ENCODE measurements around the gene MYO3B. TPM values are rescaled to one million over a fixed set of nuclear protein-coding genes. Genes with fewer than 3 reads are reported as not detected.

MYO3B gene
- total and polyA plus RNA-seq, 2 experiments from 2014 or later: 0.11 TPM; not detected in 1

GRCh38 chr2:170463206-170463537, 285.2 kb downstream of the MYO3B start:
- TF ChIP-seq EZH2phosphoT487 (IDR thresholded peaks at IDR 0.05; ENCODE audit: insufficient read depth, low read depth) (no peak), EZH2 (IDR thresholded peaks at IDR 0.05; ENCODE audit: insufficient read depth, poor library complexity, severe bottlenecking) (no peak)
- H3K9me2 ChIP-seq (ENCODE audit: insufficient read depth): no peaks in the 10 kb centered on the region
- H3K9ac ChIP-seq: no peak overlapping the region
- H3K79me2 ChIP-seq (ENCODE audit: insufficient read depth): no peaks in the 10 kb centered on the region
- H3F3A ChIP-seq (ENCODE audit: insufficient read depth): no peaks in the 10 kb centered on the region
- DNase-seq: no peak
- H3K4me1 ChIP-seq (ENCODE audit: insufficient read depth): no peaks in the 10 kb centered on the region
- in situ Hi-C loops (cut with MboI): no loop called here
- H4K20me1 ChIP-seq (ENCODE audit: insufficient read depth): no peaks in the 10 kb centered on the region
- H3K27ac ChIP-seq: no peak overlapping the region
- no peak overlapping the region for H2AFZ ChIP-seq
- WGBS, 2 experiments (ENCODE audit: low coverage in 1 of 2, low lambda C conversion rate in 2 of 2, missing lambda C conversion rate in 2 of 2): 61 to 63% methylated on average over 4 of the region's 4 CpGs
- H3K9me3 ChIP-seq (ENCODE audit: low read depth): no peaks in the 10 kb centered on the region
- no peak overlapping the region for H3K4me3 ChIP-seq
- no peaks in the 10 kb centered on the region for H3K36me3 ChIP-seq (ENCODE audit: low read depth)
- no peak overlapping the region for H3K4me2 ChIP-seq (ENCODE audit: unreplicated experiment)
- H3K27me3 ChIP-seq (replicated peaks; ENCODE audit: insufficient read depth): no peaks in the 10 kb centered on the region

DNA sequence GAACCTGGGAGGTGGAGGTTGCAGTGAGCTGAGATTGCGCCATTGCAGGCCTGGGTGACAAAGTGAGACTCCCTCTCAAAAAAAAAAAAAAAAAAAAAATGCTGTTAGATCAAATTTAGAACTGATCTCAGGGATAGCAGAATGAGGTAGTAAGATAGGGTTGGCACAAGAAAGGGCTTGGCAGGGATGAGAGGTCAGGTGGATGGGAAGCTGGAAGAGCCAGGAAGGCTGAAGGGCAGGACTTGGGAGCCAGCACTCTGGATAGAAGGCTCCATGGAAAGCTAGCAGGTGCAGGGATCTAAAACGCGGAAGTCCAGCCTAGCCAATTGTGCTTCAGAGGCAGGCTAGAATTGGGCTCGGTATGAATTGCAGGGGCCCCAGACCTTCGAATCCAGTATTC, 286.3 kb downstream of the MYO3B start:
- no peaks in the 10 kb centered on the region for H3K27me3 ChIP-seq (replicated peaks; ENCODE audit: insufficient read depth)
- TF ChIP-seq EZH2 (IDR thresholded peaks at IDR 0.05; ENCODE audit: insufficient read depth, poor library complexity, severe bottlenecking) (no peak), EZH2phosphoT487 (IDR thresholded peaks at IDR 0.05; ENCODE audit: insufficient read depth, low read depth) (no peak)
- WGBS, 2 experiments (ENCODE audit: low coverage in 1 of 2, low lambda C conversion rate in 2 of 2, missing lambda C conversion rate in 2 of 2): 80 to 82% methylated on average over 5 of the region's 5 CpGs
- no peak overlapping the region for H3K4me3 ChIP-seq
- no peak overlapping the region for H3K4me2 ChIP-seq (ENCODE audit: unreplicated experiment)
- no peaks in the 10 kb centered on the region for H3K79me2 ChIP-seq (ENCODE audit: insufficient read depth)
- no peak overlapping the region for H3K27ac ChIP-seq
- no peaks in the 10 kb centered on the region for H3K4me1 ChIP-seq (ENCODE audit: insufficient read depth)
- no peaks in the 10 kb centered on the region for H4K20me1 ChIP-seq (ENCODE audit: insufficient read depth)
- H3K9me3 ChIP-seq (ENCODE audit: low read depth): no peaks in the 10 kb centered on the region
- H3K9me2 ChIP-seq (ENCODE audit: insufficient read depth): no peaks in the 10 kb centered on the region
- in situ Hi-C loops (cut with MboI): no loop called here
- no peak for DNase-seq
- no peak overlapping the region for H2AFZ ChIP-seq
- no peaks in the 10 kb centered on the region for H3K36me3 ChIP-seq (ENCODE audit: low read depth)
- no peak overlapping the region for H3K9ac ChIP-seq
- no peaks in the 10 kb centered on the region for H3F3A ChIP-seq (ENCODE audit: insufficient read depth)

DNA sequence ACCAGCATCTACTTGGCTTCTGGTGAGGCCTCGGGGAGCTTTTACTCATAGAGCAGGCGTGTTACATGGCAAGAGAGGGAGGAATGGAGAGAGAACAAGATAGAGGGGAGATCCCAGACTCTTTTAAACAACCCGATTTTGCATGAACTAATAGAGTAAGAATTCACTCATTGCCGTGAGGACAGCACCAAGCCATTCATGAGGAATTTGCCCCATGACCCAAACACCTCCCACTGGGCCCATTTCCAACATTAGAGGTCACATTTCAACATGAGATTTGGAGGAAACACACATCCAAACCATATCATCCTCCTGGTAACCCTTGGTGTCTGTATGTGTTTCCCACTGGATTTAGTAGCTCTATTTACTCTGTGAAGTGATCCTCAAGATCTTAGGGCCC, 287.3 kb downstream of the MYO3B start:
- no peak overlapping the region for H2AFZ ChIP-seq
- no peaks in the 10 kb centered on the region for H3K27me3 ChIP-seq (replicated peaks; ENCODE audit: insufficient read depth)
- no peak overlapping the region for H3K27ac ChIP-seq
- H3K4me1 ChIP-seq (ENCODE audit: insufficient read depth): no peaks in the 10 kb centered on the region
- no peaks in the 10 kb centered on the region for H3F3A ChIP-seq (ENCODE audit: insufficient read depth)
- WGBS, 2 experiments (ENCODE audit: low coverage in 1 of 2, low lambda C conversion rate in 2 of 2, missing lambda C conversion rate in 2 of 2): 27 to 28% methylated on average over 4 of the region's 4 CpGs
- no peaks in the 10 kb centered on the region for H3K79me2 ChIP-seq (ENCODE audit: insufficient read depth)
- no peak for DNase-seq
- H3K36me3 ChIP-seq (ENCODE audit: low read depth): no peaks in the 10 kb centered on the region
- no peak overlapping the region for H3K9ac ChIP-seq
- TF ChIP-seq EZH2 (IDR thresholded peaks at IDR 0.05; ENCODE audit: insufficient read depth, poor library complexity, severe bottlenecking) (no peak), EZH2phosphoT487 (IDR thresholded peaks at IDR 0.05; ENCODE audit: insufficient read depth, low read depth) (no peak)
- in situ Hi-C loops (cut with MboI): no loop called here
- H3K4me3 ChIP-seq: no peak overlapping the region
- H3K9me2 ChIP-seq (ENCODE audit: insufficient read depth): no peaks in the 10 kb centered on the region
- no peak overlapping the region for H3K4me2 ChIP-seq (ENCODE audit: unreplicated experiment)
- no peaks in the 10 kb centered on the region for H4K20me1 ChIP-seq (ENCODE audit: insufficient read depth)
- H3K9me3 ChIP-seq (ENCODE audit: low read depth): no peaks in the 10 kb centered on the region

DNA sequence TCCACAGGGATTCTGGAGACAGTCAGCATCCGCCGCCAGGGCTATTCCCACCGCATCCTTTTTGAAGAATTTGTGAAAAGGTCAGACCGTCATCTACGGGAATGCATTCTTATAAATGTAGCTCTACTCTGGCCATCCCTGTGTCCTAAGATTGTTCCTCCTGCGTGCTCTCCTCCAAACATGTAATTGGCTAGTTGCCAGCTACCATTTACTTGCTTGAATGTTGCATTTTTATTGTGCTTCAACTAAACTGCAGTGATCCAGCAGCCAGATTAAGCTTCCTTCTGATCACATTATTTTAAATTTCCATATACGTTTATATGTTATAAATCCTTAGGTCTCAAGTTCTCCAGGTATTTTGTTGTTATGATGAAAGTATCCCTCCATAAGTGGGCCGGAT, 288.7 kb downstream of the MYO3B start:
- in situ Hi-C loops (cut with MboI): no loop called here
- Histone ChIP-seq H4K20me1 (ENCODE audit: insufficient read depth) (no peaks in the 10 kb centered on the region), H2AFZ (no peak overlapping the region), H3K4me1 (ENCODE audit: insufficient read depth) (no peaks in the 10 kb centered on the region), H3K27ac (no peak overlapping the region), H3K4me3 (no peak overlapping the region), H3K9me3 (ENCODE audit: low read depth) (no peaks in the 10 kb centered on the region), H3K9ac (no peak overlapping the region), H3K9me2 (ENCODE audit: insufficient read depth) (no peaks in the 10 kb centered on the region), H3F3A (ENCODE audit: insufficient read depth) (no peaks in the 10 kb centered on the region), H3K79me2 (ENCODE audit: insufficient read depth) (no peaks in the 10 kb centered on the region), H3K4me2 (ENCODE audit: unreplicated experiment) (no peak overlapping the region), H3K27me3 (replicated peaks; ENCODE audit: insufficient read depth) (no peaks in the 10 kb centered on the region), H3K36me3 (ENCODE audit: low read depth) (no peaks in the 10 kb centered on the region)
- 80 to 81% methylated on average over 8 of the region's 8 CpGs for WGBS, 2 experiments (ENCODE audit: low coverage in 1 of 2, low lambda C conversion rate in 2 of 2, missing lambda C conversion rate in 2 of 2)
- no peak for DNase-seq
- no peak for TF ChIP-seq EZH2phosphoT487 (IDR thresholded peaks at IDR 0.05; ENCODE audit: insufficient read depth, low read depth)

Data from GM23248 (cell line).